ENCODE data around the gene USE1. TPM values are rescaled to one million over a fixed set of nuclear protein-coding genes. Genes with fewer than 3 reads are reported as not detected.

The USE1 gene
- total RNA-seq, 1 donor = 27.8 TPM

DNA sequence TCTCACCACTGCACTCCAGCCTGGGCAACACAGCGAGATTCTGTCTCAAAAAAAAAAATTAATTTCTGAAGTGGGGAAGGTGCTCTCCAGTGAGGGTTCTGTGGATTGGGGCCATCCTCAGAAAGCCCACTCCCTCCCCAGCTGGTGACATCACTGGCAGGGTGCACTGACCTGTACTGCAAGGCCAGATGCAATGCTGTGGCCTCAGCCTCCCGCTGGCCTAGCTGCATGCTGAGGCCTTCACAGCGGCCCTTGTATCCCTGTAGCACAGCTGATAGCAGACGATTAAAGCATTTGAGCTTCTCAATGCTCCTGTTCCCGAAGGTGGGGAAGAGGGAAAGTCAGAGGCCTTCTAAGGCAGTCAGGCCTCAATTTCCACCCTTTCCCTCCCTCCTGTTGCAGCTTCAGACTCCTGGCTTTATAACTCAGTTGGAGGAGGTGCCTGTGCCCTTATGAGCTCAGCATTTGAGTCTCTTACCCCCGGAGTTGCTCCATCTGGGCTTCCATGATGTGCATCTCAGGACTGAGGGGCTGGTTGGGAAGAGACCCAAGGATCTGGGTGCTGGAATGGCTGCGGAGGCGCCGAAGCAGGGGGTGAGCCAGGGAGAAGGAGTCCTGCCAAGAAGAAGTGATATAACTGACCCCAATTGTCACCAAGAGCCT, 44.1 kb downstream of the USE1 start:
- no peak overlapping the region for H3K4me3 ChIP-seq (ENCODE audit: low read depth, low read length)
- DNase-seq (ENCODE audit: low read depth) = no peak
- TF ChIP-seq, protein P1, sequence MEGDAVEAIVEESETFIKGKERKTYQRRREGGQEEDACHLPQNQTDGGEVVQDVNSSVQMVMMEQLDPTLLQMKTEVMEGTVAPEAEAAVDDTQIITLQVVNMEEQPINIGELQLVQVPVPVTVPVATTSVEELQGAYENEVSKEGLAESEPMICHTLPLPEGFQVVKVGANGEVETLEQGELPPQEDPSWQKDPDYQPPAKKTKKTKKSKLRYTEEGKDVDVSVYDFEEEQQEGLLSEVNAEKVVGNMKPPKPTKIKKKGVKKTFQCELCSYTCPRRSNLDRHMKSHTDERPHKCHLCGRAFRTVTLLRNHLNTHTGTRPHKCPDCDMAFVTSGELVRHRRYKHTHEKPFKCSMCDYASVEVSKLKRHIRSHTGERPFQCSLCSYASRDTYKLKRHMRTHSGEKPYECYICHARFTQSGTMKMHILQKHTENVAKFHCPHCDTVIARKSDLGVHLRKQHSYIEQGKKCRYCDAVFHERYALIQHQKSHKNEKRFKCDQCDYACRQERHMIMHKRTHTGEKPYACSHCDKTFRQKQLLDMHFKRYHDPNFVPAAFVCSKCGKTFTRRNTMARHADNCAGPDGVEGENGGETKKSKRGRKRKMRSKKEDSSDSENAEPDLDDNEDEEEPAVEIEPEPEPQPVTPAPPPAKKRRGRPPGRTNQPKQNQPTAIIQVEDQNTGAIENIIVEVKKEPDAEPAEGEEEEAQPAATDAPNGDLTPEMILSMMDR (IDR thresholded peaks at IDR 0.05; ENCODE audit: insufficient read depth, low read length) = no peak

DNA sequence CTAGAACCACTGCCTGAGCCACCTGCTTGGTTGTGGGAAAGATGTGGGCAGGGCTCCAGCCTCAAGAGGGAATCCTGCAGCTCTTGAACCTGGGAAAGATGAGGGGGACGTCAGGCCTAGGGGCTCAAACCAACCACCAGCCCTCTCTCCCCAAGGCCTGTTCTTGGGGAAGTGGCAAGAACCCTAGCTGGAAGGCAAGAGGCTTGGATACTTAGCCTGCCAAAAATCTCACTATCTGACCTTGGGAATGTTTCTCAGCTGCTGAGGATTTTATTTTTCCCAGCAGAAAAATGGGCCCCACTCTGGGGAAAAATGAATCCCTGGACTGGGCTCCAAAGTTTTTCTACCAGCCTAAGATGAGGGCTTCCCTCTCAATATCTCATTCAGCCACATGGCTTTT, 44.8 kb downstream of the USE1 start:
- H3K4me3 ChIP-seq (ENCODE audit: low read depth, low read length) = no peak overlapping the region
- no peak for DNase-seq (ENCODE audit: low read depth)
- TF ChIP-seq, protein P1 (IDR thresholded peaks at IDR 0.05; ENCODE audit: insufficient read depth, low read length) = no peak

DNA sequence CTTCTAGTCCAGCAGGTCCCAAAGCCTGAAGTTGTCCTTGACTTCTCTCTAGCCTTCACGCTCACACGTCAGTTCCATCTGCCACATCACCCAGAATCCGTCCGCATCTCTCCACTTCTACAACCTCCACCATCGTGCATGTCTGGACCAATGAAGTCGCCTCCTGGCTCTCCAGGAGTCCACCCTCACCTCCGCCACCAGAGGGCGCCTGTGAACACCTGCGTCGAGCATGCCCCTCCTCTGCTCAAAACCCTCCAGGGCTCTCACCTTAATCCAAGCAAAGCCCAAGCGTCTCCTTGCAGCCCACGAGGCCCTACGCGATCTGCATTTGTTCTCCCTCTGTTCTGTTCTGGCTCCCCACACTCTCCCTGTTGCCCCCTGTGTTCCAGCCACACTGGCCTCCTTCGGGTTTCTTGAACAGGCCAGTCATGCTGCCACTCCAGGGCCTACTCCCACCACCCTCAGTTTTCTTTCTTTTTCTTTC, 45.7 kb downstream of the USE1 start:
- H3K4me3 ChIP-seq (ENCODE audit: low read depth, low read length) = no peak overlapping the region
- peak; percentile 75 for DNase-seq (ENCODE audit: low read depth)
- TF ChIP-seq, protein P1 (IDR thresholded peaks at IDR 0.05; ENCODE audit: insufficient read depth, low read length) = peak; percentile 92

DNA sequence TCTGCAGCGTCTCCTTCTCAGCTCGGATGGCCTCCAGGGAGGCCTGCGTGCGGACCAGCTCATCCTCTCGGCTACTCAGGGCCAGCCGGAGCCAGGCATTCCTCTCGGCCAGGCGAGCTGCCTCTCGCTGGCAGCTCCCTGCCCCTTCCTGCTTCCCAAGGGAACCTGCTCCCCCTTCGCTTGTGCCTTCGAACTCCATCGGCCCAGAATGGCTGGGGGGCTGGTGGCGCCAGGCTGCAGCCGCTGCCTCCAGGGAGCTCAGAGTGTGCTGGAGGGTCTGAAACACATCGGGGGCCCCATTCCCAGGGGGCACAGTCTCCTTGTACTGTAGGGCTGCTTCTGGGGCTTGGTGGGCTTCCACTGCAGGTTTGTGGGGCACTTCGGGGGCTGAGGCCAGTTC, 47.4 kb downstream of the USE1 start:
- no peak overlapping the region for H3K4me3 ChIP-seq (ENCODE audit: low read depth, low read length)
- no peak for DNase-seq (ENCODE audit: low read depth)
- TF ChIP-seq, protein P1 (IDR thresholded peaks at IDR 0.05; ENCODE audit: insufficient read depth, low read length) = no peak

DNA sequence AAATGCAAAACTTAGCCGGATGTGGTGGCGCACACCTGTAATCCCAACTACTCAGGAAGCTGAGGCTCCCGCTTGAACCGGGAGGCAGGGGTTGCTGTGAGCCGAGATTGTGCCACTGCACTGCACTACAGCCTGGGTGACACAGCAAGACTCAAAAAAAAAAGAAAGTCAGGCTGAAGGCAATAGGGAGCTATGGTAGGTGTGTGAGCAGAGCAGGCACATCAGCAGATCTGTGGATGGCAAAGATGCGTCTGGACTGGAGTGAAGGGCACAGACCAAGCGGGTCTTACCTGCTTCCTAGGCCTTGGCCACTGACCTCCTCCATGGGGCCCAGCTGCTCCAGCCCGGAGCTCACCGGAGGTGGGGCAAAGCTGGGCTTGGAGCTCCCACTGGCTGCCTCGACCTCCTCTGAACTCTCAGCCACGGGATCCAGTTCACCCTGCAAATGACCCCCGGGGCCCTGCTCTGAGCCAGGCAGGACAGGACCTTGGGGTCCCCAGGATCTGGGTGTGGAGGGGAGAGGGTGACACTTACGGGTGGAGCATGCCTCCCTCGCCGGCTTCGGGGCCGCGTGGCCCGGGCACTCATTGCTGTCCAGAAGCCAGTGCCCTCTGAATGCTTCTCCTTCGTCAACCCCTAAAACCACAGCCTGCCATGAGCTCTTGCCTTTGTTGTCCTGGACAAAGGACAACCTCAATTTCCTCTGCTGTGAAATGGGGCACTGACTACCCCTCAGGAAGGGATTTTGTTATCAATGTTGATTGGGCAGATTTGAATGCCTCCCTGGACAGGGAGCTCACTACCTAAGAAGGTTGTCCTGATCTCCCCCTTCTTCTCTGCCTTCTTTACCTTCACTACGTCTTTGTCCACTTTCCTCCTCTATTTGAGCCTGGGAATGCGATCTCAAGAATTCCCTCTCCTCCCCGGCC, 48.8 kb downstream of the USE1 start:
- no peak for DNase-seq (ENCODE audit: low read depth)

DNA sequence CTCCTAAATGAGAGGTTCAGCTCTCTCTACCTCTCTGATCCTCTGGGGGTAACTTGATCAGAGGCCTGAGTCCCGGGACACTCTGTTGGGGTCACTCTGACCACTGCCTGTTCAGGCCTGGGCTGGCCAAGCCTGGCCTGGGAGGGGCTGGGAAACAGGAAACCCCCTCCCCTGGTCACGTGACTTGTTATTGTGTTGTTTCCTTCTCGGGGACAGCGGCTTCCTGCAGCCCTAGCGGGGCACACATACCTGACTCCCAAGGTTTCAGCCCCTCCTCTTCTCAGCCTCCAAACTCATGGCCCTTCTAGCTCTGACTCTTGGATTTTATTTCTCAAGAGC, 49.5 kb downstream of the USE1 start, which contains the start of gene USHBP1:
Gene USHBP1 (minus strand): TSS at position 105 of the 339 bp plus-strand sequence. CDS start 446 bp downstream, outside the sequence.
- no peak for DNase-seq (ENCODE audit: low read depth)
- TF ChIP-seq, protein P1 (IDR thresholded peaks at IDR 0.05; ENCODE audit: insufficient read depth, low read length) = no peak
- H3K4me3 ChIP-seq (ENCODE audit: low read depth, low read length) = no peak within 1 kb of the TSS

More for the DNA sequence above, 48.8 kb downstream of the USE1 start:
- no peak overlapping the region for H3K4me3 ChIP-seq (ENCODE audit: low read depth, low read length)
- TF ChIP-seq, protein P1 (IDR thresholded peaks at IDR 0.05; ENCODE audit: insufficient read depth, low read length) = no peak

Data from fibroblast of the aortic adventitia (primary cell).